HG03066 (cell line): Measurements from ENCODE around the gene CLBA1.
"Not testable (repeated sequence)": the region's sequence is repeated elsewhere in the genome, so short reads cannot be mapped to it uniquely, and the experiment has no call there.

ENCODE experiments used
- ATAC-seq: cut with Tn5 transposase; IDR thresholded peaks from one replicate; pipeline ENCODE4 v1.9.1; 2021; ENCODE audit warnings: low read depth; ENCODE audit not compliant: unreplicated experiment

The CLBA1 gene

GRCh38 chr14:105021656-105022275 lies 36.2 kb downstream of the CLBA1 start:
- no peak for ATAC-seq

- no peak for ATAC-seq
These were observed 36.7 kb downstream of the CLBA1 start for GRCh38 chr14:105022276-105022670.

- ATAC-seq, result no peak
These were observed 37.6 kb downstream of the CLBA1 start for GRCh38 chr14:105023144-105023543.

- no peak for ATAC-seq
These were observed 38.3 kb downstream of the CLBA1 start for GRCh38 chr14:105023791-105024480.

- ATAC-seq, result no peak
These were observed 39.8 kb downstream of the CLBA1 start for GRCh38 chr14:105025429-105025828.

GRCh38 chr14:105026033-105026785 lies 40.6 kb downstream of the CLBA1 start:
- no peak for ATAC-seq

- ATAC-seq, result no peak
These were observed 41.4 kb downstream of the CLBA1 start for GRCh38 chr14:105026802-105027563.

GRCh38 chr14:105027718-105028117 lies 42.1 kb downstream of the CLBA1 start:
- not testable (repeated sequence) for ATAC-seq

- ATAC-seq, result no peak
These were observed 42.8 kb downstream of the CLBA1 start for GRCh38 chr14:105028251-105028927.

- no peak for ATAC-seq
These were observed 43.8 kb downstream of the CLBA1 start for GRCh38 chr14:105029402-105029801.

GRCh38 chr14:105030194-105030593 lies 44.6 kb downstream of the CLBA1 start:
- no peak for ATAC-seq

GRCh38 chr14:105030836-105031396 lies 45.3 kb downstream of the CLBA1 start:
- no peak for ATAC-seq

- ATAC-seq, result not testable (repeated sequence)
These were observed 46.9 kb downstream of the CLBA1 start for GRCh38 chr14:105032451-105032901.

GRCh38 chr14:105033412-105033900 lies 47.9 kb downstream of the CLBA1 start:
- ATAC-seq, result not testable (repeated sequence)

GRCh38 chr14:105034315-105035039 lies 48.9 kb downstream of the CLBA1 start:
- ATAC-seq, result no peak

GRCh38 chr14:105035616-105036015 lies 50.0 kb downstream of the CLBA1 start:
- ATAC-seq, result not testable (repeated sequence)

- ATAC-seq, result no peak
These were observed 54.0 kb downstream of the CLBA1 start for GRCh38 chr14:105039458-105040205.
